HepG2 (cell line): ENCODE measurements around the gene SALL4. TPM values are rescaled to one million over a fixed set of nuclear protein-coding genes. Genes with fewer than 3 reads are reported as not detected.

Experiments
- AHDC1 ChIP-seq: sonication (generic); formaldehyde crosslinking; IDR thresholded peaks from 2 replicates; pipeline ENCODE4 v1.5.1; 2020; ENCODE audit warnings: mild to moderate bottlenecking, missing genetic modification reagents, borderline replicate concordance
- E2F2 ChIP-seq: sonication (generic); formaldehyde crosslinking; IDR thresholded peaks from 2 replicates; pipeline ENCODE4 v1.4.0; 2020; ENCODE audit warnings: missing genetic modification reagents, borderline replicate concordance
- HNRNPK ChIP-seq: fragments of 200-400 bp; formaldehyde crosslinking; IDR thresholded peaks from 2 replicates; pipeline ENCODE4 v1.6.1; 2018; ENCODE audit warnings: low read length, low read depth, moderate library complexity, mild to moderate bottlenecking; ENCODE audit not compliant: poor library complexity, severe bottlenecking
- RARG ChIP-seq: sonication (generic); formaldehyde crosslinking; IDR thresholded peaks from 2 replicates; pipeline ENCODE4 v1.4.0; 2020; ENCODE audit warnings: low read depth, mild to moderate bottlenecking, missing genetic modification reagents
- SALL1 ChIP-seq: sonication (generic); formaldehyde crosslinking; IDR thresholded peaks from 2 replicates; pipeline ENCODE4 v1.8.0; 2022; ENCODE audit warnings: mild to moderate bottlenecking, missing genetic modification reagents
- SP1 ChIP-seq, 2 experiments: fragments of 450-650 bp in 1 of 2; sonication (generic) in 1 of 2; formaldehyde crosslinking in 1 of 2; IDR thresholded peaks; 2 replicates each; pipeline versions ENCODE4 v1.4.0 to v1.6.1; 2016 to 2020; ENCODE audit warnings: missing genetic modification reagents in 1 of 2
- SUZ12 ChIP-seq: fragments of 150-350 bp; IDR thresholded peaks from 2 replicates; pipeline ENCODE4 v1.6.1; 2014; ENCODE audit warnings: low read depth, low read length
- U2AF1 ChIP-seq: fragments of 200-400 bp; formaldehyde crosslinking; optimal IDR thresholded peaks from 2 replicates; pipeline ENCODE3; 2017; ENCODE audit warnings: mild to moderate bottlenecking, low read depth, low read length
- YEATS4 ChIP-seq: sonication (generic); formaldehyde crosslinking; IDR thresholded peaks from 2 replicates; pipeline ENCODE4 v1.4.0; 2020; ENCODE audit warnings: missing genetic modification reagents, borderline replicate concordance
- ZBTB34 ChIP-seq: sonication (generic); formaldehyde crosslinking; IDR thresholded peaks from 2 replicates; pipeline ENCODE4 v1.8.0; 2022; ENCODE audit warnings: mild to moderate bottlenecking, missing genetic modification reagents
- ZFP37 ChIP-seq: sonication (generic); formaldehyde crosslinking; IDR thresholded peaks from 2 replicates; pipeline ENCODE4 v1.4.0; 2020; ENCODE audit warnings: missing genetic modification reagents, borderline replicate concordance
- ZNF354B ChIP-seq: sonication (generic); formaldehyde crosslinking; IDR thresholded peaks from 2 replicates; pipeline ENCODE4 v1.8.0; 2022; ENCODE audit warnings: mild to moderate bottlenecking, missing genetic modification reagents
- ZNF484 ChIP-seq: sonication (generic); formaldehyde crosslinking; IDR thresholded peaks from 2 replicates; pipeline ENCODE4 v1.5.1; 2020; ENCODE audit warnings: mild to moderate bottlenecking, low read depth, missing genetic modification reagents, borderline replicate concordance
- ZNF546 ChIP-seq: sonication (generic); formaldehyde crosslinking; conservative IDR thresholded peaks from 2 replicates; pipeline ENCODE4 v1.8.1; 2023; ENCODE audit warnings: mild to moderate bottlenecking, missing genetic modification reagents
- ZNF547 ChIP-seq: sonication (generic); formaldehyde crosslinking; IDR thresholded peaks from 2 replicates; pipeline ENCODE4 v1.5.1; 2020; ENCODE audit warnings: mild to moderate bottlenecking, missing genetic modification reagents
- polyA plus RNA-seq, 8 experiments: library from polyadenylated mRNA; depleted of rRNA in 3 of 8; stranded (reverse) in 7 of 8; unstranded in 1 of 8; fragments of >200 nt; fragmentation: Illumina TruSeq in 4 of 8; extraction: Trizol in 4 of 8; gene quantifications; 2 replicates each; pipeline versions ENCODE4 v1.2.1 to v1.2.3, GENCODE V29; 2011 to 2016; ENCODE audit warnings: low read depth in 4 of 8, missing spikeins in 1 of 8, mixed read lengths in 1 of 8; ENCODE audit not compliant: insufficient read depth in 1 of 8
- total RNA-seq, 5 experiments: library from RNA; depleted of rRNA; stranded (reverse); fragments of >200 nt; fragmentation: Illumina TruSeq; extraction: Trizol; gene quantifications; 2 replicates each; pipeline ENCODE4 v1.2.3, GENCODE V29; 2016; ENCODE audit warnings: low read depth in 1 of 5
- TF ChIP-seq, protein P1 (sequence below): sonication (generic); formaldehyde crosslinking; IDR thresholded peaks from 2 replicates; pipeline ENCODE4 v1.4.0; 2020; ENCODE audit warnings: missing genetic modification reagents, mild to moderate bottlenecking, borderline replicate concordance
- TF ChIP-seq, protein P2 (sequence below): IDR thresholded peaks from 2 replicates; pipeline ENCODE4 v1.6.1; 2012; ENCODE audit warnings: inconsistent platforms

The SALL4 gene
- total and polyA plus RNA-seq, 2 of the 13 experiments (the other 11 are each of a cell fraction or from before 2014, with no cell fraction given): 0.33 to 1.8 TPM

GRCh38 chr20:51759769-51760510 is 42.4 kb downstream of the SALL4 start (continued):
- no peak for TF ChIP-seq ZNF484 (CRISPR knock-in tag)
- no peak for TF ChIP-seq AHDC1
- 0 out of 2 replicates have a peak, but pooled peaks have one; percentile 17 for TF ChIP-seq YEATS4 (CRISPR knock-in tag)
- 0 out of 2 replicates have a peak, but pooled peaks have one; percentile 9 for TF ChIP-seq ZBTB34
- TF ChIP-seq E2F2 (CRISPR knock-in tag): peak; percentile 42; the same call in 1 of the 2 replicates
- TF ChIP-seq ZNF547 (CRISPR knock-in tag): no peak
- no peak for TF ChIP-seq RARG
- no peak for TF ChIP-seq HNRNPK
- TF ChIP-seq U2AF1: no peak
- no peak for TF ChIP-seq SALL1 (CRISPR knock-in tag)
- TF ChIP-seq ZNF546 (CRISPR knock-in tag): no peak
- no peak for TF ChIP-seq SUZ12
- TF ChIP-seq, protein P1, sequence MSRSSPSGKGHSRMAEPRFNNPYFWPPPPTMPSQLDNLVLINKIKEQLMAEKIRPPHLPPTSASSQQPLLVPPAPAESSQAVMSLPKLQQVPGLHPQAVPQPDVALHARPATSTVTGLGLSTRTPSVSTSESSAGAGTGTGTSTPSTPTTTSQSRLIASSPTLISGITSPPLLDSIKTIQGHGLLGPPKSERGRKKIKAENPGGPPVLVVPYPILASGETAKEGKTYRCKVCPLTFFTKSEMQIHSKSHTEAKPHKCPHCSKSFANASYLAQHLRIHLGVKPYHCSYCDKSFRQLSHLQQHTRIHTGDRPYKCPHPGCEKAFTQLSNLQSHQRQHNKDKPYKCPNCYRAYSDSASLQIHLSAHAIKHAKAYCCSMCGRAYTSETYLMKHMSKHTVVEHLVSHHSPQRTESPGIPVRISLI (CRISPR knock-in tag): no peak
- TF ChIP-seq, protein P2, sequence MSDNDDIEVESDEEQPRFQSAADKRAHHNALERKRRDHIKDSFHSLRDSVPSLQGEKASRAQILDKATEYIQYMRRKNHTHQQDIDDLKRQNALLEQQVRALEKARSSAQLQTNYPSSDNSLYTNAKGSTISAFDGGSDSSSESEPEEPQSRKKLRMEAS: no peak
- no peak for TF ChIP-seq ZNF354B
- no peak for TF ChIP-seq SP1 (IDR thresholded peaks at IDR 0.05)
- no peak for TF ChIP-seq SP1 (CRISPR knock-in tag; IDR thresholded peaks at IDR 0.05)
- TF ChIP-seq ZFP37: no peak
